IMR-90 (cell line): ENCODE results near the gene PPDPF. TPM values are rescaled to one million over a fixed set of nuclear protein-coding genes. Genes with fewer than 3 reads are reported as not detected.

ENCODE experiments used
- ATAC-seq: fragments of 200-7000 bp; cut with Tn5 transposase; 2 replicates; pipeline ENCODE4 v1.9.1; 2020; ENCODE audit warnings: low read depth, mild to moderate bottlenecking, moderate library complexity
- BruUV-seq: library from RNA; stranded (reverse); fragments of 400-500 nt; replicated peaks from 2 replicates; lab custom pipeline; 2021; lab: Mats Ljungman, UMichigan
- CTCF ChIA-PET: fragments of 300-600 bp; formaldehyde crosslinking; extraction: SDS; loops from one replicate; lab custom pipeline; 2021; ENCODE audit warnings: antibody characterized with exemption; lab: Yijun Ruan, JAX
- POLR2A ChIA-PET: fragments of 300-600 bp; sonication (Branson Sonifier 250); formaldehyde crosslinking; loops from one replicate; lab custom pipeline; 2022; ENCODE audit warnings: antibody characterized with exemption; ENCODE audit not compliant: unreplicated experiment; lab: Charles Lee
- DNase-seq: peaks from one replicate; pipeline ENCODE4 v3.0.0; 2013
- H2AFZ ChIP-seq: replicated peaks from 2 replicates; pipeline ENCODE3; 2013; ENCODE audit warnings: low read length, mild to moderate bottlenecking; ENCODE audit not compliant: poor library complexity
- H2AK5ac ChIP-seq: 2 replicates; pipeline ENCODE4 v1.6.1; 2013; ENCODE audit warnings: low read depth, low read length, inconsistent platforms
- H2AK9ac ChIP-seq: replicated peaks from 2 replicates; pipeline ENCODE3; 2013; ENCODE audit warnings: mild to moderate bottlenecking, low read depth, low read length, moderate library complexity; ENCODE audit not compliant: poor library complexity
- H2BK120ac ChIP-seq: 2 replicates; pipeline ENCODE4 v1.6.1; 2013; ENCODE audit warnings: low read depth, low read length, inconsistent platforms
- H2BK15ac ChIP-seq: 3 replicates; pipeline ENCODE4 v1.6.1; 2013; ENCODE audit warnings: low read depth, low read length, inconsistent platforms
- H2BK20ac ChIP-seq: 2 replicates; pipeline ENCODE4 v1.6.1; 2013; ENCODE audit warnings: low read depth, mild to moderate bottlenecking, inconsistent platforms, low read length, moderate library complexity
- H2BK5ac ChIP-seq: 2 replicates; pipeline ENCODE4 v1.6.1; 2013; ENCODE audit warnings: mild to moderate bottlenecking, low read depth, low read length, inconsistent platforms; ENCODE audit not compliant: poor library complexity, severe bottlenecking
- H3K14ac ChIP-seq: replicated peaks from 2 replicates; pipeline ENCODE4 v1.6.1; 2013; ENCODE audit warnings: low read depth, low read length, inconsistent platforms
- H3K18ac ChIP-seq: 2 replicates; pipeline ENCODE4 v1.6.1; 2013; ENCODE audit warnings: low read depth, low read length, control low read depth
- H3K23ac ChIP-seq: 2 replicates; pipeline ENCODE4 v1.6.1; 2013; ENCODE audit warnings: low read depth, low read length, inconsistent platforms
- H3K27ac ChIP-seq: 2 replicates; pipeline ENCODE4 v1.5.1; 2013; ENCODE audit warnings: mild to moderate bottlenecking, control low read depth, low read length; ENCODE audit not compliant: insufficient read depth
- H3K27me3 ChIP-seq: 2 replicates; pipeline ENCODE4 v1.6.1; 2013; ENCODE audit warnings: low read length; ENCODE audit not compliant: control insufficient read depth, insufficient read depth
- H3K36me3 ChIP-seq: 2 replicates; pipeline ENCODE4 v1.6.1; 2013; ENCODE audit warnings: low read length, mixed read lengths; ENCODE audit not compliant: control insufficient read depth, insufficient read depth
- H3K4ac ChIP-seq: 2 replicates; pipeline ENCODE4 v1.6.1; 2013; ENCODE audit warnings: low read depth, low read length, inconsistent platforms
- H3K4me1 ChIP-seq: 2 replicates; pipeline ENCODE4 v1.6.1; 2013; ENCODE audit warnings: low read length, mixed read lengths; ENCODE audit not compliant: control insufficient read depth, insufficient read depth
- H3K4me2 ChIP-seq: 2 replicates; pipeline ENCODE4 v1.6.1; 2013; ENCODE audit warnings: low read depth, mild to moderate bottlenecking, control low read depth, low read length, moderate library complexity
- H3K4me3 ChIP-seq: 2 replicates; pipeline ENCODE4 v1.5.1; 2013; ENCODE audit warnings: low read depth, mild to moderate bottlenecking, control low read depth, low read length, moderate library complexity; ENCODE audit not compliant: insufficient read depth
- H3K56ac ChIP-seq: 2 replicates; pipeline ENCODE4 v1.6.1; 2013; ENCODE audit warnings: low read length, inconsistent platforms; ENCODE audit not compliant: insufficient read depth; ENCODE audit errors: extremely low read depth
- H3K79me1 ChIP-seq, 2 experiments: 2 replicates each; pipeline ENCODE4 v1.6.1; 2013; ENCODE audit warnings: low read length in 2 of 2, inconsistent platforms in 1 of 2, low read depth in 1 of 2
- H3K9ac ChIP-seq: 2 replicates; pipeline ENCODE4 v1.6.1; 2013; ENCODE audit warnings: low read depth, low read length, control low read depth
- H3K9me1 ChIP-seq: 2 replicates; pipeline ENCODE4 v1.6.1; 2013; ENCODE audit warnings: low read length, inconsistent platforms; ENCODE audit not compliant: insufficient read depth
- H3K9me3 ChIP-seq: 2 replicates; pipeline ENCODE4 v1.6.1; 2013; ENCODE audit warnings: low read length; ENCODE audit not compliant: control insufficient read depth, insufficient read depth
- H4K20me1 ChIP-seq: 2 replicates; pipeline ENCODE4 v1.6.1; 2013; ENCODE audit warnings: low read length, inconsistent platforms; ENCODE audit not compliant: insufficient read depth
- H4K5ac ChIP-seq: 2 replicates; pipeline ENCODE4 v1.6.1; 2013; ENCODE audit warnings: mild to moderate bottlenecking, low read depth, low read length, control low read depth
- H4K8ac ChIP-seq, 2 experiments: 2 replicates each; pipeline ENCODE4 v1.6.1; 2013; ENCODE audit warnings: low read depth in 2 of 2, low read length in 2 of 2, control low read depth in 1 of 2, inconsistent platforms in 1 of 2
- H4K91ac ChIP-seq: 2 replicates; pipeline ENCODE4 v1.6.1; 2013; ENCODE audit warnings: low read depth, low read length, inconsistent platforms; ENCODE audit not compliant: insufficient read depth
- BHLHE40 ChIP-seq: fragments of 150-350 bp; IDR thresholded peaks from 2 replicates; pipeline ENCODE4 v1.6.1; 2016; ENCODE audit warnings: mild to moderate bottlenecking, low read depth, low read length
- CEBPB ChIP-seq: IDR thresholded peaks from 2 replicates; pipeline ENCODE4 v1.6.1; 2012; ENCODE audit warnings: low read depth, low read length, improper control_type of control experiment
- CHD1 ChIP-seq: IDR thresholded peaks from 2 replicates; pipeline ENCODE4 v1.6.1; 2012; ENCODE audit warnings: low read depth, low read length, improper control_type of control experiment
- CTCF ChIP-seq: conservative IDR thresholded peaks from 2 replicates; pipeline ENCODE4 v1.5.1; 2012; ENCODE audit warnings: mild to moderate bottlenecking, low read depth, low read length, improper control_type of control experiment
- ELK1 ChIP-seq: fragments of 150-350 bp; IDR thresholded peaks from 2 replicates; pipeline ENCODE4 v1.6.1; 2016; ENCODE audit warnings: low read depth, mild to moderate bottlenecking, low read length, moderate library complexity, borderline replicate concordance
- FOS ChIP-seq: fragments of 150-350 bp; IDR thresholded peaks from 2 replicates; pipeline ENCODE4 v1.6.1; 2016; ENCODE audit warnings: low read depth, low read length
- MAFK ChIP-seq: IDR thresholded peaks from 2 replicates; pipeline ENCODE4 v1.6.1; 2012; ENCODE audit warnings: low read depth, low read length, improper control_type of control experiment
- MAZ ChIP-seq: IDR thresholded peaks from 2 replicates; pipeline ENCODE4 v1.6.1; 2012; ENCODE audit warnings: low read depth, mild to moderate bottlenecking, low read length, improper control_type of control experiment, moderate library complexity, borderline replicate concordance
- MXI1 ChIP-seq: IDR thresholded peaks from 2 replicates; pipeline ENCODE4 v1.6.1; 2012; ENCODE audit warnings: low read depth, mild to moderate bottlenecking, low read length, moderate library complexity, borderline replicate concordance
- NFE2L2 ChIP-seq: fragments of 150-350 bp; IDR thresholded peaks from 2 replicates; pipeline ENCODE4 v1.6.1; 2016; ENCODE audit warnings: low read depth, mild to moderate bottlenecking, low read length
- POLR2A ChIP-seq: IDR thresholded peaks from 2 replicates; pipeline ENCODE4 v1.6.1; 2012; ENCODE audit warnings: mild to moderate bottlenecking, low read depth, low read length
- RAD21 ChIP-seq: IDR thresholded peaks from 2 replicates; pipeline ENCODE4 v1.6.1; 2012; ENCODE audit warnings: low read length, improper control_type of control experiment
- RFX5 ChIP-seq: IDR thresholded peaks from 2 replicates; pipeline ENCODE4 v1.8.0; 2012; ENCODE audit warnings: low read depth, mild to moderate bottlenecking, low read length, moderate library complexity
- SMC3 ChIP-seq: fragments of 150-350 bp; IDR thresholded peaks from 2 replicates; pipeline ENCODE4 v1.6.1; 2016; ENCODE audit warnings: low read depth, mild to moderate bottlenecking, antibody characterized with exemption, low read length, moderate library complexity
- WGBS, 2 experiments: methylation state at CpG; one replicate each; pipeline versions ENCODE4 v1.1.5 to v1.1.7; 2013; ENCODE audit warnings: missing lambda C conversion rate in 2 of 2; ENCODE audit not compliant: insufficient read length in 1 of 2; ENCODE audit errors: extremely low coverage in 2 of 2; 5-methylcytosine and 5-hydroxymethylcytosine counted together
- dilution Hi-C: fragments of 300-500 bp; cut with HindIII; formaldehyde crosslinking; loops from one replicate; pipeline ENCODE4 v1.14.3; 2018; ENCODE audit warnings: low sequenced_read_pairs; ENCODE audit not compliant: unreplicated experiment
- in situ Hi-C: fragments of 300-500 bp; cut with MboI; formaldehyde crosslinking; loops from 3 replicates; pipeline ENCODE4 v1.14.3; 2019; ENCODE audit warnings: low sequenced_read_pairs, inconsistent platforms, mixed read lengths
- intact Hi-C: fragments of 100-400 bp; cut with micrococcal nuclease; formaldehyde crosslinking; loops from 2 replicates; pipeline ENCODE4 v1.10.0; 2022
- polyA plus RNA-seq, 3 experiments: library from polyadenylated mRNA; depleted of rRNA; stranded (reverse); fragments of >200 nt; gene quantifications; 2 replicates each; pipeline ENCODE4 v1.2.3, GENCODE V29; 2012; ENCODE audit warnings: low replicate concordance in 1 of 3
- total RNA-seq: library from RNA; depleted of rRNA; stranded (reverse); fragments of >200 nt; gene quantifications from 2 replicates; pipeline ENCODE4 v1.2.3, GENCODE V29; 2012
- TF ChIP-seq, protein P1 (sequence below): fragments of 150-350 bp; IDR thresholded peaks from 2 replicates; pipeline ENCODE4 v1.6.1; 2017; ENCODE audit warnings: mild to moderate bottlenecking, antibody characterized with exemption, low read length, low read depth

PPDPF gene
- total and polyA plus RNA-seq, 2 of the 4 experiments (the other 2 are of a cell fraction), result 12.9 to 171 TPM

- Histone ChIP-seq H3K9me1 (no peaks in the 10 kb centered on the region), H2AK9ac (no peak overlapping the region), H3K23ac (no peak overlapping the region), H3K79me1 (no peaks in the 10 kb centered on the region), H3K18ac (no peak overlapping the region), H2BK120ac (no peak overlapping the region), H3K14ac (no peak overlapping the region), H2BK5ac (no peak overlapping the region), H4K91ac (no peak overlapping the region), H4K20me1 (no peaks in the 10 kb centered on the region; the same call in 1 of the 2 replicates), H2BK15ac (no peak overlapping the region), H2BK20ac (no peak overlapping the region), H4K8ac (no peak overlapping the region), H2AFZ (peak overlapping the region; percentile 13), H3K4me3 (no peak overlapping the region), H4K5ac (no peak overlapping the region), H3K4me1 (peaks cover 5% of the 10 kb centered on the region; the same call in 1 of the 2 replicates), H3K27ac (no peak overlapping the region), H3K36me3 (no peaks in the 10 kb centered on the region), H3K27me3 (peaks cover 16% of the 10 kb centered on the region), H3K4me2 (no peak overlapping the region), H2AK5ac (no peak overlapping the region), H3K9me3 (no peaks in the 10 kb centered on the region), H3K56ac (no peak overlapping the region), H3K9ac (no peak overlapping the region), H3K4ac (no peak overlapping the region)
- TF ChIP-seq CEBPB (no peak), POLR2A (no peak), RAD21 (no peak), CTCF (no peak), RFX5 (no peak), FOS (no peak), ELK1 (no peak), CHD1 (no peak), NFE2L2 (no peak), BHLHE40 (no peak), MXI1 (no peak), MAFK (no peak), SMC3 (no peak), MAZ (no peak)
- TF ChIP-seq, protein P1, sequence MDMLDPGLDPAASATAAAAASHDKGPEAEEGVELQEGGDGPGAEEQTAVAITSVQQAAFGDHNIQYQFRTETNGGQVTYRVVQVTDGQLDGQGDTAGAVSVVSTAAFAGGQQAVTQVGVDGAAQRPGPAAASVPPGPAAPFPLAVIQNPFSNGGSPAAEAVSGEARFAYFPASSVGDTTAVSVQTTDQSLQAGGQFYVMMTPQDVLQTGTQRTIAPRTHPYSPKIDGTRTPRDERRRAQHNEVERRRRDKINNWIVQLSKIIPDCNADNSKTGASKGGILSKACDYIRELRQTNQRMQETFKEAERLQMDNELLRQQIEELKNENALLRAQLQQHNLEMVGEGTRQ, result no peak
- in situ Hi-C loops (no loop called here), dilution Hi-C loops (no loop called here), intact Hi-C loops (no loop called here)
- ATAC-seq (no peak), DNase-seq (no peak)
- POLR2A ChIA-PET, result no interaction called here
- no TSS peak for BruUV-seq
- CTCF ChIA-PET, result no interaction called here
- 50% methylated on average over 1 of the region's 15 CpGs; no CpG with 5 or more reads in 1 of the 2 experiments for WGBS, 2 experiments
Observed at GRCh38 chr20:63552481-63553249, 32.1 kb downstream of the PPDPF start.
